OCI-LY1 (cell line): Measurements from ENCODE around the gene PTPRT.

Experiments used
- H2AFZ ChIP-seq: fragments of 200-600 bp; sonication (generic), shearing (Covaris generic); 2 replicates; pipeline ENCODE4 v1.6.0; 2014; ENCODE audit warnings: antibody characterized with exemption, mild to moderate bottlenecking, low read length
- H3F3A ChIP-seq: fragments of 200-600 bp; sonication (generic), shearing (Covaris generic); 2 replicates; pipeline ENCODE4 v1.6.0; 2014; ENCODE audit warnings: mild to moderate bottlenecking, antibody characterized with exemption, low read length, moderate library complexity; ENCODE audit not compliant: insufficient read depth
- H3K27ac ChIP-seq: fragments of 200-600 bp; sonication (generic); 2 replicates; pipeline ENCODE4 v1.5.1; 2014; ENCODE audit warnings: low read length, mixed run types, mild to moderate bottlenecking, low read depth; ENCODE audit not compliant: poor library complexity, severe bottlenecking
- H3K27me3 ChIP-seq: fragments of 200-600 bp; sonication (generic); 2 replicates; pipeline ENCODE4 v1.6.0; 2014; ENCODE audit warnings: antibody characterized with exemption, mild to moderate bottlenecking, low read length, moderate library complexity; ENCODE audit not compliant: insufficient read depth
- H3K36me3 ChIP-seq: fragments of 200-600 bp; sonication (generic); 2 replicates; pipeline ENCODE4 v1.6.1; 2014; ENCODE audit warnings: mild to moderate bottlenecking, antibody characterized with exemption, low read length, moderate library complexity, mixed read lengths; ENCODE audit not compliant: insufficient read depth
- H3K4me1 ChIP-seq: fragments of 200-600 bp; sonication (generic); 2 replicates; pipeline ENCODE4 v1.5.1; 2014; ENCODE audit warnings: mild to moderate bottlenecking, low read length, moderate library complexity; ENCODE audit not compliant: insufficient read depth, severe bottlenecking
- H3K4me2 ChIP-seq: fragments of 200-600 bp; sonication (generic), shearing (Covaris generic); 2 replicates; pipeline ENCODE4 v1.6.1; 2014; ENCODE audit warnings: low read length
- H3K4me3 ChIP-seq: fragments of 200-600 bp; sonication (generic); 2 replicates; pipeline ENCODE4 v1.5.1; 2014; ENCODE audit warnings: low read length, low read depth, mild to moderate bottlenecking, mixed read lengths; ENCODE audit not compliant: poor library complexity, severe bottlenecking
- H3K79me2 ChIP-seq: fragments of 200-600 bp; shearing (Covaris generic); 2 replicates; pipeline ENCODE4 v1.6.1; 2016; ENCODE audit warnings: mixed run types, low read length, mixed read lengths; ENCODE audit not compliant: insufficient read depth
- H3K9ac ChIP-seq: fragments of 200-600 bp; sonication (generic), shearing (Covaris generic); 2 replicates; pipeline ENCODE4 v1.6.1; 2014; ENCODE audit warnings: mild to moderate bottlenecking, low read length, mixed read lengths
- H3K9me2 ChIP-seq: fragments of 200-600 bp; sonication (generic), shearing (Covaris generic); 2 replicates; pipeline ENCODE4 v1.6.1; 2014; ENCODE audit warnings: low read depth, mild to moderate bottlenecking, low read length, mixed read lengths
- H3K9me3 ChIP-seq: fragments of 200-600 bp; shearing (Covaris generic); 2 replicates; pipeline ENCODE4 v1.6.1; 2014; ENCODE audit warnings: low read length, mixed read lengths
- H4K20me1 ChIP-seq: fragments of 200-600 bp; sonication (generic), shearing (Covaris generic); 2 replicates; pipeline ENCODE4 v1.6.0; 2016; ENCODE audit warnings: mild to moderate bottlenecking, low read length; ENCODE audit not compliant: insufficient read depth
- EZH2 ChIP-seq: fragments of 200-600 bp; sonication (generic), shearing (Covaris generic); IDR thresholded peaks from 2 replicates; pipeline ENCODE4 v1.8.0; 2017; ENCODE audit warnings: borderline replicate concordance, mixed run types, mild to moderate bottlenecking, antibody characterized with exemption, low read length, moderate library complexity, mixed read lengths
- TF ChIP-seq, protein P1 (sequence below): fragments of 200-600 bp; sonication (generic), shearing (Covaris generic); IDR thresholded peaks from 2 replicates; pipeline ENCODE4 v1.5.1; 2017; ENCODE audit warnings: mild to moderate bottlenecking, antibody characterized with exemption, low read length, moderate library complexity, mixed read lengths

PTPRT gene

DNA sequence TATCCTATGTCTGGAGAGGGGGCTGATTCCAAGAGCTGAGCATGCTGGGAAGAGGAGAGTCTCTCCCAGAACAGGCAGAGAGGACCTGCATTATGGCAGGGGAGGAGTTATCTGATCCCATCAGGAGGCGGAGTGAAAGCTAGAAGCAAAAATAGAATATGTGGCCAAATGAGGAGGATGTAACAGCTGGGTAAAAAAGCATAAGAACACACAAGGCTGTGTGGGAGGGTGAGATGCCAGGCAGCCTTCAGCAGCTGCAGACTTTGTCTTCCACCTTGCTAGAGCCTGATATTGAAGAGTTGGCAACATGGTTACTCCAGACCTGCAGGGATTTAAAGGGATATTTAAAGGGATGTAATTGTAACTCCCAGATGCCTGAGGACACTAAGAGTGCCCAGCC lies 167.1 kb downstream of the PTPRT start:
- Histone ChIP-seq H3K9ac (no peak overlapping the region), H3K79me2 (no peaks in the 10 kb centered on the region), H3K4me2 (no peak overlapping the region), H3K36me3 (no peaks in the 10 kb centered on the region), H3F3A (no peaks in the 10 kb centered on the region), H3K9me2 (no peaks in the 10 kb centered on the region), H4K20me1 (no peaks in the 10 kb centered on the region), H3K27ac (no peak overlapping the region), H2AFZ (no peak overlapping the region), H3K4me1 (no peaks in the 10 kb centered on the region), H3K27me3 (no peaks in the 10 kb centered on the region), H3K4me3 (no peak overlapping the region), H3K9me3 (no peaks in the 10 kb centered on the region)
- TF ChIP-seq, protein P1, sequence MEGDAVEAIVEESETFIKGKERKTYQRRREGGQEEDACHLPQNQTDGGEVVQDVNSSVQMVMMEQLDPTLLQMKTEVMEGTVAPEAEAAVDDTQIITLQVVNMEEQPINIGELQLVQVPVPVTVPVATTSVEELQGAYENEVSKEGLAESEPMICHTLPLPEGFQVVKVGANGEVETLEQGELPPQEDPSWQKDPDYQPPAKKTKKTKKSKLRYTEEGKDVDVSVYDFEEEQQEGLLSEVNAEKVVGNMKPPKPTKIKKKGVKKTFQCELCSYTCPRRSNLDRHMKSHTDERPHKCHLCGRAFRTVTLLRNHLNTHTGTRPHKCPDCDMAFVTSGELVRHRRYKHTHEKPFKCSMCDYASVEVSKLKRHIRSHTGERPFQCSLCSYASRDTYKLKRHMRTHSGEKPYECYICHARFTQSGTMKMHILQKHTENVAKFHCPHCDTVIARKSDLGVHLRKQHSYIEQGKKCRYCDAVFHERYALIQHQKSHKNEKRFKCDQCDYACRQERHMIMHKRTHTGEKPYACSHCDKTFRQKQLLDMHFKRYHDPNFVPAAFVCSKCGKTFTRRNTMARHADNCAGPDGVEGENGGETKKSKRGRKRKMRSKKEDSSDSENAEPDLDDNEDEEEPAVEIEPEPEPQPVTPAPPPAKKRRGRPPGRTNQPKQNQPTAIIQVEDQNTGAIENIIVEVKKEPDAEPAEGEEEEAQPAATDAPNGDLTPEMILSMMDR = no peak
- no peak for TF ChIP-seq EZH2

DNA sequence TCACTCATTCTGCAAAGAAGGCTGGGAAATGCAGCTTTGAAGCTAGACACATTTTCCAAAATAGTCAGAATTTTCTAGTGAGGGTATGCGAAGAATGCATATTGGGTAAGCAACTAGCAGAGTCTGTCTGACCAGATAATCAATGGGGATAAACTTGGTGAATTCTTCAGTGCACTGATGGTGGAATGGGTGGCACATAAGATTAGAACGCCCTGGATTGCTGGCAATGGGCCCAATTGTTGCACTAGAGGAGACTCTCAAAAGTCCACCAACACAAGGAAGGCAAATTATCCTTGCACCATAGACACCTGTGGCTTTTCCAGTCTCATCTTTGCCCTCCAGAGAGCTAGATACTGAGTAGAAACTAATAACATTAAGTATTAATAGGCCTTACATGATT lies 167.6 kb downstream of the PTPRT start:
- Histone ChIP-seq H3K27me3 (no peaks in the 10 kb centered on the region), H2AFZ (no peak overlapping the region), H4K20me1 (no peaks in the 10 kb centered on the region), H3K79me2 (no peaks in the 10 kb centered on the region), H3K36me3 (no peaks in the 10 kb centered on the region), H3F3A (no peaks in the 10 kb centered on the region), H3K4me3 (no peak overlapping the region), H3K9me2 (no peaks in the 10 kb centered on the region), H3K4me1 (no peaks in the 10 kb centered on the region), H3K4me2 (no peak overlapping the region), H3K9ac (no peak overlapping the region), H3K9me3 (no peaks in the 10 kb centered on the region), H3K27ac (no peak overlapping the region)
- no peak for TF ChIP-seq EZH2
- TF ChIP-seq, protein P1 = no peak

DNA sequence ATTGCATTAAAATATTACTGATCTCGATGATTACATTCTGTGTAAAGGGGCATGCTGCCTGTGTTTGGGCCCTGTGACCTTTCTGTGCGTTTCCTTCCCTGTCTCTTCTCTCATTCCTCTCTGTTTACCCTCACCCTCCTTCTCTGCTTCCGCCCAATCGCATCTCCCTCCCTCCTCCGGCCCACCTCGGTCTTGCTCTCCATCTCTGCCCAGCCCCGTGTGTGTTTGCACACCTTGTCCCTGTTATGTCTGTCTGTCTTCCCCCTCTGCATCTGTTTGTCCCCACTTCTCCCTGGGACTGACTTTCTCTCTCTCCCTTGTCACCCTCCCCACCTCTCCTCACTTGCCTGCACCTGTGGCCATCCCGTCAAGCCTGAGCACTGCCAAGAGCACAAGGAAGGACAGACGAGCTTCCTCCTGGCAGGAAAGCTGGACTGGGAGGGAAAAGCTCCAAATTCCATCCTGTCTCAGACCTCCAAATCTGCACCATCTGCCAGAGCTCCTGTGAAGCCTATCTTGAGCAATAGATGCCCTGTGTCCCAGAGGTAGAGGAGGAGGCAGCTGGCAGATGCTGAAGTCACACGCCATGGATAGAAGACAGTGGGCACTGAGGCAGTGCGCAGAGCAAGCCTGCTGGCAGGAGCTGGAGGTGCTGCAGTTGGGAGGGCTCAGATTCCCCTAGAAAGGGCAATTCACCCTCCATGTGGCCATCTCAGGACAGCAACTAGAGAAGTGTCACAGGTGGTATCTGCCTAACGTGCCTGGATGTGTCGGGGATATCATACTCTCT lies 172.3 kb downstream of the PTPRT start:
- Histone ChIP-seq H3K9me3 (no peaks in the 10 kb centered on the region), H3K27ac (no peak overlapping the region), H3K79me2 (no peaks in the 10 kb centered on the region), H3K27me3 (no peaks in the 10 kb centered on the region), H3F3A (no peaks in the 10 kb centered on the region), H3K4me1 (no peaks in the 10 kb centered on the region), H2AFZ (no peak overlapping the region), H3K4me2 (no peak overlapping the region), H3K9me2 (no peaks in the 10 kb centered on the region), H4K20me1 (no peaks in the 10 kb centered on the region), H3K36me3 (no peaks in the 10 kb centered on the region), H3K4me3 (no peak overlapping the region), H3K9ac (no peak overlapping the region)
- TF ChIP-seq EZH2 = no peak
- TF ChIP-seq, protein P1 = no peak
